Measurements from ENCODE around the gene PPARG.

The PPARG gene

GRCh38 chr3:12463686-12464085 lies 174.8 kb downstream of the PPARG start:
- no peak for DNase-seq
- peaks cover 26% of the 10 kb centered on the region for H3K4me1 ChIP-seq (ENCODE audit: insufficient read depth, low read length)
- H3K9ac ChIP-seq (ENCODE audit: low read depth, low read length): no peak overlapping the region
- H4K20me1 ChIP-seq (ENCODE audit: insufficient read depth, low read length): no peaks in the 10 kb centered on the region
- H3K4me2 ChIP-seq (ENCODE audit: insufficient read depth, low read length): no peak overlapping the region
- no peak for TF ChIP-seq EZH2 (IDR thresholded peaks at IDR 0.05; ENCODE audit: borderline replicate concordance, low read depth, low read length, severe bottlenecking)
- no peak for TF ChIP-seq CTCF (IDR thresholded peaks at IDR 0.05; ENCODE audit: borderline replicate concordance, extremely low read depth, low read length, poor library complexity, severe bottlenecking)
- no peak overlapping the region for H2AFZ ChIP-seq (ENCODE audit: low read depth, low read length)
- peak overlapping the region; percentile 53 for H3K27ac ChIP-seq (ENCODE audit: low read length)
- H3K4me3 ChIP-seq (ENCODE audit: low read depth in 1 of 2, low read length in 2 of 2): no peak overlapping the region
- H3K36me3 ChIP-seq (ENCODE audit: insufficient read depth, low read length): no peaks in the 10 kb centered on the region
- no peaks in the 10 kb centered on the region for H3K27me3 ChIP-seq (ENCODE audit: insufficient read depth, low read length, poor library complexity)
- H3K79me2 ChIP-seq (ENCODE audit: insufficient read depth, low read length): no peaks in the 10 kb centered on the region
- H3K9me3 ChIP-seq (ENCODE audit: insufficient read depth, low read length, severe bottlenecking): no peaks in the 10 kb centered on the region
- ATAC-seq (ENCODE audit: insufficient read depth, low read depth): no peak

- DNase-seq (no peak), ATAC-seq (ENCODE audit: insufficient read depth, low read depth) (no peak)
- no peaks in the 10 kb centered on the region for H3K79me2 ChIP-seq (ENCODE audit: insufficient read depth, low read length)
- H3K4me2 ChIP-seq (ENCODE audit: insufficient read depth, low read length): no peak overlapping the region
- H3K9me3 ChIP-seq (ENCODE audit: insufficient read depth, low read length, severe bottlenecking): no peaks in the 10 kb centered on the region
- peaks cover 26% of the 10 kb centered on the region for H3K4me1 ChIP-seq (ENCODE audit: insufficient read depth, low read length)
- no peak overlapping the region for H3K4me3 ChIP-seq (ENCODE audit: low read depth in 1 of 2, low read length in 2 of 2)
- H4K20me1 ChIP-seq (ENCODE audit: insufficient read depth, low read length): no peaks in the 10 kb centered on the region
- no peak overlapping the region; the same call in 1 of the 2 replicates for H3K27ac ChIP-seq (ENCODE audit: low read length)
- H3K9ac ChIP-seq (ENCODE audit: low read depth, low read length): no peak overlapping the region
- TF ChIP-seq EZH2 (IDR thresholded peaks at IDR 0.05; ENCODE audit: borderline replicate concordance, low read depth, low read length, severe bottlenecking) (no peak), CTCF (IDR thresholded peaks at IDR 0.05; ENCODE audit: borderline replicate concordance, extremely low read depth, low read length, poor library complexity, severe bottlenecking) (no peak)
- H3K36me3 ChIP-seq (ENCODE audit: insufficient read depth, low read length): no peaks in the 10 kb centered on the region
- H2AFZ ChIP-seq (ENCODE audit: low read depth, low read length): no peak overlapping the region
- H3K27me3 ChIP-seq (ENCODE audit: insufficient read depth, low read length, poor library complexity): no peaks in the 10 kb centered on the region
These were observed 175.3 kb downstream of the PPARG start for GRCh38 chr3:12464181-12464580.

- no peaks in the 10 kb centered on the region for H4K20me1 ChIP-seq (ENCODE audit: insufficient read depth, low read length)
- H3K9me3 ChIP-seq (ENCODE audit: insufficient read depth, low read length, severe bottlenecking): no peaks in the 10 kb centered on the region
- no peaks in the 10 kb centered on the region for H3K79me2 ChIP-seq (ENCODE audit: insufficient read depth, low read length)
- no peaks in the 10 kb centered on the region for H3K27me3 ChIP-seq (ENCODE audit: insufficient read depth, low read length, poor library complexity)
- no peak overlapping the region for H3K9ac ChIP-seq (ENCODE audit: low read depth, low read length)
- no peak overlapping the region for H3K4me2 ChIP-seq (ENCODE audit: insufficient read depth, low read length)
- H3K27ac ChIP-seq (ENCODE audit: low read length): no peak overlapping the region
- H3K4me1 ChIP-seq (ENCODE audit: insufficient read depth, low read length): peaks cover 31% of the 10 kb centered on the region
- DNase-seq (no peak), ATAC-seq (ENCODE audit: insufficient read depth, low read depth) (no peak)
- no peaks in the 10 kb centered on the region for H3K36me3 ChIP-seq (ENCODE audit: insufficient read depth, low read length)
- TF ChIP-seq EZH2 (IDR thresholded peaks at IDR 0.05; ENCODE audit: borderline replicate concordance, low read depth, low read length, severe bottlenecking) (no peak), CTCF (IDR thresholded peaks at IDR 0.05; ENCODE audit: borderline replicate concordance, extremely low read depth, low read length, poor library complexity, severe bottlenecking) (no peak)
- no peak overlapping the region for H3K4me3 ChIP-seq (ENCODE audit: low read depth in 1 of 2, low read length in 2 of 2)
- H2AFZ ChIP-seq (ENCODE audit: low read depth, low read length): no peak overlapping the region
These were observed 176.4 kb downstream of the PPARG start for GRCh38 chr3:12465151-12465835.
